GM12878 (cell line): Measurements from ENCODE around the gene VWA3A. TPM values are rescaled to one million over a fixed set of nuclear protein-coding genes. Genes with fewer than 3 reads are reported as not detected.

Experiments
- ATAC-seq: fragments of 200-7000 bp; cut with Tn5 transposase; 3 replicates; pipeline ENCODE4 v1.9.1; 2020; ENCODE audit warnings: mild to moderate bottlenecking, moderate library complexity
- BruUV-seq: library from RNA; stranded (reverse); fragments of 400-500 nt; replicated peaks from 2 replicates; lab custom pipeline; 2021; lab: Mats Ljungman, UMichigan
- CTCF ChIA-PET: fragments of 300-600 bp; sonication (Branson Sonifier 250); formaldehyde crosslinking; extraction: SDS; loops from one replicate; lab custom pipeline; 2021; ENCODE audit warnings: inconsistent platforms; lab: Yijun Ruan, JAX
- POLR2A ChIA-PET: fragments of 350-600 bp; formaldehyde crosslinking; extraction: SDS; loops from one replicate; lab custom pipeline; 2021; ENCODE audit warnings: inconsistent platforms; lab: Charles Lee
- RAD21 ChIA-PET: fragments of 300-600 bp; sonication (Branson Sonifier 250); formaldehyde crosslinking; loops from one replicate; lab custom pipeline; 2023; ENCODE audit warnings: antibody characterized with exemption; ENCODE audit not compliant: unreplicated experiment; lab: Charles Lee
- SMC1A ChIA-PET: fragments of 300-600 bp; sonication (Branson Sonifier 250); formaldehyde crosslinking; loops from one replicate; lab custom pipeline; 2023; ENCODE audit not compliant: unreplicated experiment, uncharacterized antibody; lab: Charles Lee
- DNase-seq: peaks from one replicate; pipeline ENCODE4 v3.0.0-alpha.2; 2011; ENCODE audit warnings: low read depth, low spot score
- FAIRE-seq: peaks from 3 replicates; lab custom pipeline; 2011; peaks lifted over from hg19 to GRCh38; lab: Jason Lieb, UNC
- H2AFZ ChIP-seq: 2 replicates; pipeline ENCODE4 v1.6.0; 2011; ENCODE audit warnings: low read depth, low read length, control low read depth; ENCODE audit not compliant: control insufficient read depth
- H3K27ac ChIP-seq: 2 replicates; pipeline ENCODE4 v1.5.1; 2011; ENCODE audit warnings: control low read depth; ENCODE audit not compliant: control insufficient read depth, insufficient read depth
- H3K27me3 ChIP-seq, 2 experiments: replicated peaks in 1 of 2; 2 replicates each; pipeline versions ENCODE4 v1.6.0 to v1.6.1; 2011; ENCODE audit warnings: low read length in 1 of 2; ENCODE audit not compliant: control insufficient read depth in 2 of 2, insufficient read depth in 2 of 2
- H3K36me3 ChIP-seq, 2 experiments: 2 replicates each; pipeline ENCODE4 v1.5.1; 2011; ENCODE audit warnings: low read length in 1 of 2; ENCODE audit not compliant: control insufficient read depth in 2 of 2, insufficient read depth in 2 of 2
- H3K4me1 ChIP-seq: 2 replicates; pipeline ENCODE4 v1.6.1; 2011; ENCODE audit warnings: mild to moderate bottlenecking, low read length, moderate library complexity, mixed read lengths; ENCODE audit not compliant: control insufficient read depth, insufficient read depth
- H3K4me2 ChIP-seq: 2 replicates; pipeline ENCODE4 v1.6.0; 2011; ENCODE audit warnings: control low read depth; ENCODE audit not compliant: control insufficient read depth, insufficient read depth
- H3K4me3 ChIP-seq: fragments of 200-600 bp; sonication (generic); 2 replicates; pipeline ENCODE4 v1.5.1; 2016
- H3K79me2 ChIP-seq: 2 replicates; pipeline ENCODE4 v1.6.0; 2011; ENCODE audit warnings: low read length; ENCODE audit not compliant: control insufficient read depth, insufficient read depth
- H3K9ac ChIP-seq: 2 replicates; pipeline ENCODE4 v1.8.0; 2011; ENCODE audit warnings: low read length, control low read depth, mixed read lengths; ENCODE audit not compliant: control insufficient read depth, insufficient read depth
- H3K9me3 ChIP-seq: replicated peaks from 3 replicates; pipeline ENCODE4 v1.5.1; 2011; ENCODE audit warnings: mild to moderate bottlenecking, low read length; ENCODE audit not compliant: control insufficient read depth, insufficient read depth
- H4K20me1 ChIP-seq: 2 replicates; pipeline ENCODE4 v1.6.0; 2011; ENCODE audit not compliant: control insufficient read depth, insufficient read depth
- ASH2L ChIP-seq: fragments of 300-600, 200-600 bp; sonication (generic); IDR thresholded peaks from 2 replicates; pipeline ENCODE4 v1.6.1; 2017; ENCODE audit warnings: low read depth, mild to moderate bottlenecking, borderline replicate concordance
- BCL11A ChIP-seq: IDR thresholded peaks from 2 replicates; pipeline ENCODE4 v1.6.1; 2011; ENCODE audit warnings: low read depth, low read length
- BHLHE40 ChIP-seq, 2 experiments: fragments of 450-650 bp in 1 of 2; IDR thresholded peaks; 2 replicates each; pipeline ENCODE4 v1.6.1; 2011 to 2017; ENCODE audit warnings: low read depth in 2 of 2, borderline replicate concordance in 1 of 2, improper control_type of control experiment in 1 of 2, low read length in 1 of 2, mild to moderate bottlenecking in 1 of 2
- BMI1 ChIP-seq: fragments of 450-650 bp; IDR thresholded peaks from 2 replicates; pipeline ENCODE4 v1.6.1; 2016; ENCODE audit warnings: mild to moderate bottlenecking, moderate library complexity, borderline replicate concordance
- CHD1 ChIP-seq: IDR thresholded peaks from 2 replicates; pipeline ENCODE4 v1.6.1; 2012; ENCODE audit warnings: low read depth, low read length, improper control_type of control experiment
- ELK1 ChIP-seq: IDR thresholded peaks from 2 replicates; pipeline ENCODE4 v1.6.1; 2012; ENCODE audit warnings: low read depth, low read length, improper control_type of control experiment
- HDAC6 ChIP-seq: fragments of 200-600 bp; sonication (generic); IDR thresholded peaks from one replicate; pipeline ENCODE4 v1.8.0; 2017; ENCODE audit warnings: antibody characterized with exemption; ENCODE audit not compliant: unreplicated experiment
- KAT2A ChIP-seq: conservative IDR thresholded peaks from 2 replicates; pipeline ENCODE4 v1.6.1; 2011; ENCODE audit warnings: low read depth, low read length; ENCODE audit not compliant: control insufficient read depth
- MTA3 ChIP-seq: IDR thresholded peaks from 2 replicates; pipeline ENCODE4 v1.6.1; 2012; ENCODE audit warnings: low read length, inconsistent platforms, borderline replicate concordance
- MYB ChIP-seq: fragments of 150-350 bp; IDR thresholded peaks from 2 replicates; pipeline ENCODE4 v1.6.1; 2014; ENCODE audit warnings: mild to moderate bottlenecking, low read depth, low read length, borderline replicate concordance
- MYC ChIP-seq: IDR thresholded peaks from 2 replicates; pipeline ENCODE4 v1.6.1; 2011; ENCODE audit warnings: mild to moderate bottlenecking, low read length, moderate library complexity, inconsistent platforms; ENCODE audit not compliant: insufficient read depth, insufficient replicate concordance, insufficient read length, severe bottlenecking
- NFXL1 ChIP-seq: fragments of 450-650 bp; IDR thresholded peaks from 2 replicates; pipeline ENCODE4 v1.6.1; 2017; ENCODE audit warnings: antibody characterized with exemption, mild to moderate bottlenecking, borderline replicate concordance
- PAX8 ChIP-seq: fragments of 450-650 bp; IDR thresholded peaks from 2 replicates; pipeline ENCODE4 v1.6.1; 2017; ENCODE audit warnings: mild to moderate bottlenecking, moderate library complexity
- RAD51 ChIP-seq: fragments of 450-650 bp; IDR thresholded peaks from 2 replicates; pipeline ENCODE4 v1.6.1; 2016; ENCODE audit warnings: moderate library complexity, mild to moderate bottlenecking, inconsistent platforms
- RELA ChIP-seq: fragments of 450-650 bp; IDR thresholded peaks from 2 replicates; pipeline ENCODE4 v1.8.0; 2014; ENCODE audit warnings: borderline replicate concordance; ENCODE audit not compliant: partially characterized antibody
- SMARCA5 ChIP-seq: fragments of 450-650 bp; IDR thresholded peaks from 2 replicates; pipeline ENCODE4 v1.6.1; 2017; ENCODE audit warnings: mild to moderate bottlenecking
- USF2 ChIP-seq: IDR thresholded peaks from 2 replicates; pipeline ENCODE4 v1.6.1; 2011; ENCODE audit warnings: low read depth, low read length, improper control_type of control experiment, borderline replicate concordance
- ZNF687 ChIP-seq: fragments of 450-650 bp; IDR thresholded peaks from 2 replicates; pipeline ENCODE4 v1.6.1; 2017; ENCODE audit warnings: mild to moderate bottlenecking, moderate library complexity
- WGBS: methylation state at CpG from one replicate; pipeline ENCODE4 v1.1.6; 2016; ENCODE audit warnings: low lambda C conversion rate; ENCODE audit not compliant: insufficient replicate concordance, insufficient coverage; ENCODE audit errors: missing lambda C conversion rate; 5-methylcytosine and 5-hydroxymethylcytosine counted together
- in situ Hi-C: fragments of 300-500 bp; cut with MboI; formaldehyde crosslinking; loops from 9 replicates; pipeline ENCODE4 v1.14.3; 2018; ENCODE audit warnings: mixed read lengths
- intact Hi-C: fragments of 100-400 bp; cut with micrococcal nuclease; formaldehyde crosslinking; loops from one replicate; pipeline ENCODE4 v1.14.2; 2022; ENCODE audit not compliant: unreplicated experiment
- polyA plus RNA-seq, 11 experiments: library from polyadenylated mRNA; depleted of rRNA in 4 of 11; unstranded in 6 of 11; stranded (reverse) in 5 of 11; fragments of >200 nt; fragmentation: Nextera tagmentation in 4 of 11; fragmentation: Illumina TruSeq in 1 of 11; extraction: Ambion mirVana in 4 of 11; extraction: Trizol in 1 of 11; gene quantifications; 1 replicate in 1 of 11; 2 replicates in 10 of 11; pipeline versions ENCODE4 v1.2.1 to v1.2.3, GENCODE V29; 2011 to 2016; ENCODE audit warnings: inconsistent platforms in 2 of 11, missing spikeins in 2 of 11, low read depth in 1 of 11
- total RNA-seq, 4 experiments: library from RNA; depleted of rRNA in 3 of 4; stranded (reverse); fragments of >200 nt in 3 of 4; fragmentation: Illumina TruSeq in 1 of 4; extraction: Trizol in 1 of 4; gene quantifications; 2 replicates each; pipeline versions ENCODE4 v1.2.1 to v1.2.3, GENCODE V29; 2013 to 2021

The VWA3A gene
- total and polyA plus RNA-seq, 10 of the 15 experiments (the other 5 are each of a cell fraction or from before 2014, with no cell fraction given) = 0.01 TPM; not detected in 9

- TF ChIP-seq NFXL1 (no peak), CHD1 (no peak), MYC (no peak), MTA3 (no peak), ZNF687 (no peak), BMI1 (no peak), SMARCA5 (no peak), HDAC6 (no peak), BCL11A (no peak)
Measured at GRCh38 chr16:22139008-22139407, 46.7 kb downstream of the VWA3A start (continued).

- Histone ChIP-seq H3K4me2 (no peak overlapping the region), H4K20me1 (no peaks in the 10 kb centered on the region), H3K9me3 (no peaks in the 10 kb centered on the region), H3K27me3 (peaks cover 0 to 3% of the 10 kb centered on the region in 2 experiments; a peak in 2 of 4 replicates), H3K9ac (no peak overlapping the region), H3K27ac (no peak overlapping the region), H3K4me1 (no peaks in the 10 kb centered on the region), H3K79me2 (no peaks in the 10 kb centered on the region), H2AFZ (no peak overlapping the region), H3K4me3 (no peak overlapping the region), H3K36me3 (no peaks in the 10 kb centered on the region)
- ChIA-PET POLR2A (no interaction called here), CTCF (interaction anchor here (1.3 kb wide), 1 partner anchor 62 kb away, joined by 4 read pairs; no protein-coding TSS in a partner anchor), RAD21 (no interaction called here), SMC1A (no interaction called here)
- 47% methylated on average over 1 of the region's 1 CpG for WGBS
- FAIRE-seq = no peak
- intact Hi-C loops = no loop called here
- in situ Hi-C loops = no loop called here
- BruUV-seq = no TSS peak
- ATAC-seq = no peak
- no peak for DNase-seq
- no peak for TF ChIP-seq BHLHE40 (IDR thresholded peaks at IDR 0.05; ENCODE audit: borderline replicate concordance in 1 of 2, low read depth in 2 of 2, low read length in 1 of 2)
- TF ChIP-seq USF2 = no peak
- TF ChIP-seq RELA = no peak
- TF ChIP-seq RAD51 = no peak
- TF ChIP-seq ASH2L = no peak
- no peak for TF ChIP-seq PAX8
- no peak for TF ChIP-seq MYB
- TF ChIP-seq KAT2A = no peak
- TF ChIP-seq ELK1 = no peak
Measured at GRCh38 chr16:22139732-22140131, 47.4 kb downstream of the VWA3A start.
